HG03469 (cell line): ENCODE measurements around the gene SRSF4.
"Not testable (repeated sequence)": the region's sequence is repeated elsewhere in the genome, so short reads cannot be mapped to it uniquely, and the experiment has no call there.

Source experiments
- ATAC-seq: cut with Tn5 transposase; IDR thresholded peaks from one replicate; pipeline ENCODE4 v1.9.1; 2021; ENCODE audit warnings: mild to moderate bottlenecking, moderate library complexity, moderate number of reproducible peaks; ENCODE audit not compliant: unreplicated experiment

The SRSF4 gene

DNA sequence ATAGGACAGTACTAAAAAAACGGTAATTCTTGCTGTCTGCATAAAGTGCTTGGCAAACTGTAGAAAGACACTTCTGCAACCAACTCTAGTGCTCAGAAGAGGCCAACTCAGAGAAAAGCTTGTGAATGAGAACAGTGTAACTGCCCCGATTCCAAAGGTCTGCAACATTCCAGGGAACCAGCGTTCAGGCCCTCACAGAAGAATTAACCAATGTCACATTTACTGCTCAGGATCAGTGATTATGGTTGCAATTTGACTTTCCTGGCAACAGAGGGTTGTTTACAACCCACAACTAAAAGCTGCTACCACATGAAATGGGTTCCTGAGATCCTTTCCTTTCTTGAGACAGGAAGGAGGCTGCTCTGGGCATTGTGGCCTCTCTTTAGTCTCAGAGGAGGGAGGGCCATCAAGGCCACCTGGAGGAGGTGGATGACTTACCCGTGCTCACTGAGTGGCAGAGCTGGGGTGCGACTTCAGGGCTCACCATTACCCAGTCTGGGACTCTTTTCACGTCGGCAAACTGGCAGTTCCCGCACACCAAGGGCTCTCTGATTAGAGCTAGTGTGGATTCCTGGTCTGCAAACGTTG, 15.3 kb downstream of the SRSF4 start:
- no peak for ATAC-seq

GRCh38 chr1:29164588-29164987, 17.1 kb downstream of the SRSF4 start:
- ATAC-seq = no peak

DNA sequence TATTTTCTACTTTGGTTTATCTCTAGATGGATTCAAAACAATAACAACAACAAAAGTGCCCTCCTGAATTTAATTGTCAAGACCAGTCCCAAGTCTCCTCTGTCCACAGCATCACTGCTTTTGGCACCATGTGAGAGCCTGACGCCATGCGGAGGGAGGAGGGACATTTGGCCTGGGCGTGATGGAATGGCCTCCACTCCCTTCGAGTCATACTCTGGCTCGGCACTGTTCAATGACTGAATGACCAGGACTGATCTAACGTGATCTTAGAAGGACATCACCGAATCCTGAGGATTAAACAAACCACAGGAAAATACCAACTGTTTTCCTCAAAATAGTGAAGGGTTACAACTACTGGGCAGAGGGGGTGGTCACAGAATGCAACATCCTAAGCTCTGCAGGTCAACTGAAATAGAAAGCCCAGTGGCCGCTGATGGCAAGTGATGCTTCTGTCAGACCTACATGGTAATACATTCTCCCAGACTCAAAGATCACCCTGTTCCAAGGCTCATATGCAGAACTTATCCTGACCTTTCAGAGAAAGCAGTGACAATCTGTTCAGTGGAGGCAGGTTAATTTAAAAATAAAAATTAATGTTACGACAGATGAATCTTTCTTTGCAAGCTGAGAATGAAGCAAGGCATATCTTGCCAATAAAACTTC, 19.1 kb downstream of the SRSF4 start:
- ATAC-seq = no peak

- ATAC-seq = no peak
Observed at GRCh38 chr1:29162025-29162424, 19.7 kb downstream of the SRSF4 start.

DNA sequence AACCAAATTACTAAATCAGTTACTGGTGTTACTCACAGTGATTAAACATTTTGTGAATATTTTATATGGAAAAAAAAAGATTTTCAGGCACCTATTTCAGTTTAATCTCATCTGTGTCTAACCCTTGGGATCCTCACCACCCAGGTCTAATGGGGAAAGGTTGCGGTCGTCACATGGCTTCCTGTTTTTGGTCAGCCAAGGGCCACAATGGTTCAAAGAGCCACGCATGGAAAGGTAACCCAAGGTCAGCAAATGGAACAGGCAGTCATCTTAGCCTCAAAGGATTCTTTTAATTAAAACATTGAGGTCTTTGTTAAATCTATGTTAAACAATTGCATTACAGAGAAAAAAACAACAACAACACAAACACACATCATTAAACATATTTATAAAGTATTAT, 21.9 kb downstream of the SRSF4 start:
- ATAC-seq = no peak

- no peak for ATAC-seq
Observed at GRCh38 chr1:29157269-29157601, 24.5 kb downstream of the SRSF4 start.

GRCh38 chr1:29156543-29157268, 25.0 kb downstream of the SRSF4 start:
- ATAC-seq = no peak

GRCh38 chr1:29152046-29152805, 29.5 kb downstream of the SRSF4 start:
- ATAC-seq = no peak

GRCh38 chr1:29150346-29150745, 31.4 kb downstream of the SRSF4 start:
- not testable (repeated sequence) for ATAC-seq

GRCh38 chr1:29148656-29149491, 32.8 kb downstream of the SRSF4 start:
- ATAC-seq = no peak

GRCh38 chr1:29145739-29146437, 35.8 kb downstream of the SRSF4 start:
- no peak for ATAC-seq

DNA sequence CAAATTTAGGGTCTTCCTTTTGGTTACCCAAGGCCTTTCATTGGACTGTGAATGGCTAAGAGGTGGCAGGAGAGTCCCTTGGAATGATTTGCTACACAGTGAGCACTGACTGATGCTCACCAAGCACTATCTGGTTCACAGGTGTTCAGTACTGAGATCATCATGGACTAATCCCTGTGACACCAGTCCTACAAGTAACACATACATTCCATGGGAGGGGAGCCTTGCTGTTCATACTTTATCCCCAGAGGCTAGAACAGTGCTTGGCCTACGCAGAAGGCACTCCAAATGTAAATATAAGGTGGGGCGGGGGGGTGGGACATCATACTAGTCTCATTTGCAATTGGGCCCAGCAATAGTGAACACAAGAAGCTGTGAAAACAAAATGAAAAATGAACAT, 37.5 kb downstream of the SRSF4 start:
- no peak for ATAC-seq

DNA sequence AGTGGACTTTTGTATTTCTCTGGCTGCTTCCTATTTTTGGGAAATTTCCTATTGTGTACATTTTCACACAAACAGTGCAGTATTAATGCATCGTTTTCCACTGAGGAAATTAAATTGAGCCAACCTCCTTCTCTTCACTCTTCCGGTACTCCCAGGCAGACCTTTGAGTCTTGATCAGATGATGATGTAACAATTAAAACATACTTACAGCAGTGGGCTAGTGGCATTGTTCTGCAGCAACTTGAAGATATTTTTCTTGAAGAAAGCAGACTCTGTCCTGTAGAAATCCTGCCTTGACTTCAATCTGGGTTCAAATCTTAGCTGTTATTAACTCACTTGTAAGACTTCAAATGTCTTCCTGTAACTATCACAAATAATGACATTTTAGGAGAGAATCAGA, 39.0 kb downstream of the SRSF4 start:
- no peak for ATAC-seq

GRCh38 chr1:29136391-29136915, 45.2 kb downstream of the SRSF4 start:
- ATAC-seq = no peak

GRCh38 chr1:29134695-29135028, 47.0 kb downstream of the SRSF4 start:
- ATAC-seq = no peak

DNA sequence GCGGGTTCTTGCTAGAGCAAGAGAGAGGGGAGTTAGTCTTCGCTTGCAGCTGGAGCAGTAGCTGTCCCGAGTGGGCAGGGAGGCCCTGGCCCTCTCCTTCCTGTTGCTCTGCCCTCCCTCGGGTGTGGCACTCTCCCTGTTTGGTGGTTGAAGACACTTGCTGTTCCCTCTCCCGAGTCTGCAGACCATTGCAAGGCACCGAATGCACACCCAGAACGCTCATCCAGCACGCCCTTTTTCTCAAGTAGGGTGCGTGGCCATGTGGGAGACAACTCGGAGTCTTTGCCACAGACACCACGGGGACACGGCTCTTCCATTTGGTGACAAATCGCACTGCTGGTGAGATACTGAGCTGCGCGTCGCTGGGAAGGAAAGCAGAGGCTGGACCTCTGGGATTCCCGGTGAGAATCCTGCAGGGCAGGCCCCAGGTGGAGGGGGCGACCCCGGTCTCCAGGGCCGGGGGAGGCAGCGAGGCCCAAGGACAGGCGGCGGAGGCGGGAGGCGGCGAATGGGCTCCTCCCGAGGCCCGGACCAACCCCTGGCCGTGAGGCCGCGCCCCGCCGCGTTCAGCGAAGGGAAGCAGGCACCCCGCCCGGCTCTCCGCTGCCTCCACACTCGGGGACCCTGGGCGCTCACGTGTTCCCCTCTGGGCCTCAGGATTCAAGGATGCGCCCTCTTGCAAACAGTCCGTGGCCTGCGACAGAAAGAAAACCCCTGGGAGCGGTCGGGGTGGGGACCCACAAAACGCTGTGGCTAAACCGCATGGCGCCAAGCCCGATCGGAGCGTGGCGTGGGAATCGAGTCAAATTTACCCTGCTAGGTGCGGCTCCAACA, 47.6 kb downstream of the SRSF4 start:
- no peak for ATAC-seq

- ATAC-seq = not testable (repeated sequence)
Observed at GRCh38 chr1:29131056-29131455, 50.6 kb downstream of the SRSF4 start.

GRCh38 chr1:29129916-29130315, 51.8 kb downstream of the SRSF4 start:
- ATAC-seq = no peak

GRCh38 chr1:29128739-29129138, 53.0 kb downstream of the SRSF4 start:
- no peak for ATAC-seq
